Measurements from ENCODE around the gene NOTCH4. TPM values are rescaled to one million over a fixed set of nuclear protein-coding genes. Genes with fewer than 3 reads are reported as not detected.

Gene NOTCH4
- polyA plus RNA-seq, 1 donor = 8.1 TPM

DNA sequence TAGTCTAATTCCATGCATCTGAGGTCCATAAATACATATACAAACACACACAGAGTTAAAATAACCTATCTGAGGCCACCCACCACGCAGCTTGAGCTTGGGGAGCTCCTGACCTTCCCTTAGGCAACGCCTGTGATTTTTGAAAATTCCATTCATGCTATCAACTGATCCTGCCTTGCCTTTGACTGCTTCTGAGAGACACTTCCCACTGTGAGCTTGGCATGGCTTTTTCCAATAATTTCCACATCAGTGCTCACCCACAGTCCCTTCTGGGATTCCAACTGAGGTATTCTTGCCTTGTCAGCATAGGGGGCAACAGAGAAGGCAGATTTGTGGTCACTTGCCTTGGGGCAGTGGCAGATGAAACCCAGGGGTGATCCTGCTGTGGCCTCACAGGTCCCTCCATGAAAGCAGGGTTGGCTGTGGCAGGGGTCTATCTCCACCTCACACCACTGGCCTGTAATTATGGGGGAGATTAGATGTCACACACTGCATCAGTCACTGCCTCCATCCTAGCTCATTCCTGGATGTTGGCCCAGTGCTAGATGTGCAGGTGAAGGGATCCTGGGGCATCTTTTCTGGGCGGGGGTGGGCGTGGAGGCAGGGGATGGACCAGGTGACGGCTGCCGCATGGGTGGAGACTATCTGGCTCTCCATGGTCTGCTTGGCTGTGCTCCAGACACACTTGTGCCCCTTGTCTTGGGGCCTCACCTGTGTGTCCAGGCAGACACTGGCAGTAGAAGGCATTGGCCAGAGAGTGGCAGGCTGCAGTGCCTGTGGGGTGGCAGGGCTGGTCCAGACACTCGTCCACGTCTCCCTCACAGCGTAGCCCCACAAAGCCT, 20.2 kb downstream of the NOTCH4 start:
- Histone ChIP-seq H3K36me3 (ENCODE audit: control insufficient read depth, insufficient read depth, low read length) (no peaks in the 10 kb centered on the region), H3K27me3 (ENCODE audit: control insufficient read depth, insufficient read depth, low read length) (peaks cover 7% of the 10 kb centered on the region), H3K4me3 (ENCODE audit: low read length) (no peak overlapping the region), H3K9me3 (ENCODE audit: control insufficient read depth, low read depth, low read length) (no peaks in the 10 kb centered on the region), H3K4me1 (ENCODE audit: control insufficient read depth, insufficient read depth, low read length) (no peaks in the 10 kb centered on the region), H3K27ac (ENCODE audit: low read length) (no peak overlapping the region)
- DNase-seq = no peak
- WGBS (ENCODE audit: insufficient coverage, low lambda C conversion rate) = no CpG with 5 or more reads among the region's 9 CpGs

DNA sequence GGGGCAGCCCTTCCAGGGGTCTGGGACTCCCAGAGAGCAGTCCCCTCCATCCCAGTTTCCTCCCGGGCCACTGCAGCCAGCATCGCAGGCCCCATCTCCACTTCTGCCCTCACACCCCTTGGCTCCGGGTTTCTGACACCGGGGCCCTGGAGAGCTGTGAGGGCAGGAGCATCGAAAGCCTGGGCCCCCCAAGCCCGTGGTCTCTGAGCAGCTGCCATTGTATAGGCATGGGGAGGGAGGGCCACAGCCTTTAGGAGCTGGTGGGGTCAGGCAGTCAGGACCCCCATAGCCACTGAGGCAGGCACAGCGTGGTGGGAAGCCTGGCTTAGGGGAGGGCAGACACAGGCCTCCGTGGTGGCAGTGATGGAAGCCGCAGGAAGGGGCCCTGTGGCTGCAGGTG, 21.7 kb downstream of the NOTCH4 start:
- WGBS (ENCODE audit: insufficient coverage, low lambda C conversion rate) = no CpG with 5 or more reads among the region's 9 CpGs
- Histone ChIP-seq H3K36me3 (ENCODE audit: control insufficient read depth, insufficient read depth, low read length) (no peaks in the 10 kb centered on the region), H3K27me3 (ENCODE audit: control insufficient read depth, insufficient read depth, low read length) (peaks cover 7% of the 10 kb centered on the region), H3K27ac (ENCODE audit: low read length) (no peak overlapping the region), H3K4me1 (ENCODE audit: control insufficient read depth, insufficient read depth, low read length) (no peaks in the 10 kb centered on the region), H3K9me3 (ENCODE audit: control insufficient read depth, low read depth, low read length) (no peaks in the 10 kb centered on the region), H3K4me3 (ENCODE audit: low read length) (no peak overlapping the region)
- no peak for DNase-seq

DNA sequence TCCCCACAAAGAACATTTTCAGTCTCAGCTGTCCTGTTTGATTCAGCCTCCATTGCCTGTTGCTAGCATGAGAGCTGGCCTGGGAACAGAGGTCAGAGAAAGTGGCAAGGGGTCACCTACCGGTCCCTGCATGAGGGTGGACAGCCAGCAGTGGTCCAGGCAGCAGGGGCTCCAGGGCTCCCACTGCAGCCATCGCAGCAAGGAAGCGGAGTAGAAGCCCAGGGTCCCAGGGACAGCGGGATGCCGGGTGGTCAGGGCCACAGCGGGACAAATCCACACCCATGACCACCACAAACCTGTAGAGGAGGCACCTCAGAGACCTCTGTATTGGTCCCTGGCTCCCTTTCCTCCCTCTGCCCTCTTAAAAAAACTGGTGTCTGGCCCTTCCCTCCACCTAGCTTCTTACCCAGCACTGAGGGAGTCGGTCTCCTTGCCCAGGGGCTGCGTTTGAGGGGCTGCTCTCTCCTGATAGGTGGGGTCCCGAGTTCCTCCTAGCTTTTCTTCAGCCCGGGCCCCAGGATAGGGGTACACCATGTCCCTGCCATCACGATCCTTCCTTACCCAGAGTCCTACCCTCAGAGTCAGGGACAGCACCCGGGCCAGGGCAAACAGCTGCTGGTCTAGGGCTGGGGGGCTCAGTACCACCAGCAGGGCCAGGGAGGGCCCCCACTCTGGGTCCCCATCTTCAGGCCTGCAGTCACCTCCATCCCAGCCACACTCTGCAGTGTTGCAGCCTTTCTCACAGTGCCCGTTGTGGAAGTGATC, 23.0 kb downstream of the NOTCH4 start:
- Histone ChIP-seq H3K27ac (ENCODE audit: low read length) (no peak overlapping the region), H3K4me1 (ENCODE audit: control insufficient read depth, insufficient read depth, low read length) (peaks cover 5% of the 10 kb centered on the region), H3K4me3 (ENCODE audit: low read length) (no peak overlapping the region), H3K36me3 (ENCODE audit: control insufficient read depth, insufficient read depth, low read length) (no peaks in the 10 kb centered on the region), H3K27me3 (ENCODE audit: control insufficient read depth, insufficient read depth, low read length) (peaks cover 7% of the 10 kb centered on the region), H3K9me3 (ENCODE audit: control insufficient read depth, low read depth, low read length) (no peaks in the 10 kb centered on the region)
- no CpG with 5 or more reads among the region's 13 CpGs for WGBS (ENCODE audit: insufficient coverage, low lambda C conversion rate)
- no peak for DNase-seq

DNA sequence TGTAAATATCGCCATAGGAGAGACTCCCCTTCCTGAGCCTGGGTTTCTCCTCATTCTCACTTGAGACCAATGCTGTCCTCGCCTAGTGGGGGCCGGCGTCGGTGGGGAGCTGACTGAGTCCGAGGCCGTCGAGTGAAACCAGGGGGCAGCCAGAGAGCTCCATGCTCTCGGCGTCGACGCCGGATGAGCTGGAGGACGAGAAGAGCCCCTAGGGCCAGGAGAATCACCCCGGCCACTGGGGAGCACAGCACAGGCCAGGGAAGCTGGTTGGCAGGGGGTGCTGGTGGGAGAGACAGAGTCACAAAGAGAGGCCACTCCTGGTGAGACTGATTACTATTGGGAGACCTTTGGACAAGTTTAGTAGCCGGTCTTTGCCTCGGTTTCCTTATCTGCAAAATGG, 25.0 kb downstream of the NOTCH4 start:
- no CpG with 5 or more reads among the region's 17 CpGs for WGBS (ENCODE audit: insufficient coverage, low lambda C conversion rate)
- DNase-seq = no peak
- H3K4me1 ChIP-seq (ENCODE audit: control insufficient read depth, insufficient read depth, low read length) = peaks cover 12% of the 10 kb centered on the region
- no peak overlapping the region for H3K4me3 ChIP-seq (ENCODE audit: low read length)
- H3K27ac ChIP-seq (ENCODE audit: low read length) = no peak overlapping the region
- H3K36me3 ChIP-seq (ENCODE audit: control insufficient read depth, insufficient read depth, low read length) = no peaks in the 10 kb centered on the region
- H3K27me3 ChIP-seq (ENCODE audit: control insufficient read depth, insufficient read depth, low read length) = peaks cover 3% of the 10 kb centered on the region
- no peaks in the 10 kb centered on the region for H3K9me3 ChIP-seq (ENCODE audit: control insufficient read depth, low read depth, low read length)

DNA sequence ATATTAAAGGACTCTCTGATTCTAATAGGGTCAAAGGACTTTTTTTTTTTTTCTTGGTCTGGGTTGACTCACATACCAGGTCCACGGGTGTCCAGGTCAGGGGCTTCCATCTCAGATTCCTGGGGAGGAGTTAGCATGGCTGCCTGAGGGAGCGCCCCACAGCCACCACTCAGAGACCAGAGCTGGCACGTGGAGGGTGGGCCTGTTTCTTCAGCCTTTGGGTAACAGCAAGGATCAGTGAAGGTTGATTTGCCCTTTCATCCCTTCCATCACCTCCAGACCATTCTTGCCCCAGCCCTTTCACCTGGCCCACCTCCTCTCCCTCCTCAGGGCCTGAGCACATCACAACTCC, 25.5 kb downstream of the NOTCH4 start:
- no CpG with 5 or more reads among the region's 3 CpGs for WGBS (ENCODE audit: insufficient coverage, low lambda C conversion rate)
- no peaks in the 10 kb centered on the region for H3K27me3 ChIP-seq (ENCODE audit: control insufficient read depth, insufficient read depth, low read length)
- DNase-seq = no peak
- no peaks in the 10 kb centered on the region for H3K9me3 ChIP-seq (ENCODE audit: control insufficient read depth, low read depth, low read length)
- peaks cover 15% of the 10 kb centered on the region for H3K4me1 ChIP-seq (ENCODE audit: control insufficient read depth, insufficient read depth, low read length)
- H3K36me3 ChIP-seq (ENCODE audit: control insufficient read depth, insufficient read depth, low read length) = no peaks in the 10 kb centered on the region
- H3K27ac ChIP-seq (ENCODE audit: low read length) = no peak overlapping the region
- no peak overlapping the region for H3K4me3 ChIP-seq (ENCODE audit: low read length)

DNA sequence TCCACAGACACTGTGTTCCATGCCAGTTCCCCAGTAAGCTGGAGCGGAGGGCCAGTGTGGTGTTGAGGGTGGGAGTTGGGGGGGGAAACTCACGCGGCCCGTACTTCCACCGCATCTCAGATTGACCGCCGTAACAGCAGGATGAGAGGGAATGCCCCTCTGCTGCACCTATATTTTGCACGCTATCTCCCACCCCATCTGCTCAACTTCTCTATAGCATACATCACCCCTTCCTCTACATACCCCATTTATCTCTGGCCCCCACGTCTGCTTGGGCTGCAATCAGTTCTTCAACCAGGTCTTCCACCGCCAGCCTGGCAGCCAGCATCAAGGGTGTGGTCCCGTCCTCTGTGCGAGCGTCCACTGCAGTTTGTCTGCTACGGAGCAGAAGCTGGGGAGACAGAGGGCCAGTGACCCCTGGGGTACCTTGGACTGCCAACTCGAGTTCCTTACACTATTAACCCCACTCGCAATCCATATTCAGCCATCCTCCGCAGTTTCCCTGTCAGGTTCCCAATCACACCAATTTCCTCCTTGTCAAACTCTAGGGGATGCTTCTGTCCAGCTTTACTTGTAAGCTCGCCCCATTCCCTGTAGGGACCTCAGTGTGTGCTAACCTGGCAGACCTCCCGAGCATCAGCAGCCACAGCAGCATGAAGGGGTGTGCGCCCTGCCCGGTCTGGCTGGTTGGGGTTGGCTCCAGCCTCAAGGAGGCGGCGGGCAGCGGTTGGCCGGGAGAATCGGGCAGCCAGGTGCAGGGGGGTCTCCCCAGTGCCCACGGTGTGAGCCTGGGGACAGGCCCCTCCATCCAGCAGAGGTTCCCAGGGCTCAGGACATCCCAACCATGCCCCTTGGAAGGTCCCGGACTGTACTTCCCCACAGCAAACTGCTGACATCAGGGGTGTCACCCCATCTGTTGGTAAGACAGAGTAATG, 26.9 kb downstream of the NOTCH4 start:
- peak in 1 of 2 donors; percentile 61 for DNase-seq
- H3K9me3 ChIP-seq (ENCODE audit: control insufficient read depth, low read depth, low read length) = no peaks in the 10 kb centered on the region
- H3K36me3 ChIP-seq (ENCODE audit: control insufficient read depth, insufficient read depth, low read length) = no peaks in the 10 kb centered on the region
- no peaks in the 10 kb centered on the region for H3K27me3 ChIP-seq (ENCODE audit: control insufficient read depth, insufficient read depth, low read length)
- H3K27ac ChIP-seq (ENCODE audit: low read length) = peak overlapping the region; percentile 100
- peaks cover 25% of the 10 kb centered on the region for H3K4me1 ChIP-seq (ENCODE audit: control insufficient read depth, insufficient read depth, low read length)
- H3K4me3 ChIP-seq (ENCODE audit: low read length) = peak overlapping the region; percentile 99
- WGBS (ENCODE audit: insufficient coverage, low lambda C conversion rate) = no CpG with 5 or more reads among the region's 28 CpGs

DNA sequence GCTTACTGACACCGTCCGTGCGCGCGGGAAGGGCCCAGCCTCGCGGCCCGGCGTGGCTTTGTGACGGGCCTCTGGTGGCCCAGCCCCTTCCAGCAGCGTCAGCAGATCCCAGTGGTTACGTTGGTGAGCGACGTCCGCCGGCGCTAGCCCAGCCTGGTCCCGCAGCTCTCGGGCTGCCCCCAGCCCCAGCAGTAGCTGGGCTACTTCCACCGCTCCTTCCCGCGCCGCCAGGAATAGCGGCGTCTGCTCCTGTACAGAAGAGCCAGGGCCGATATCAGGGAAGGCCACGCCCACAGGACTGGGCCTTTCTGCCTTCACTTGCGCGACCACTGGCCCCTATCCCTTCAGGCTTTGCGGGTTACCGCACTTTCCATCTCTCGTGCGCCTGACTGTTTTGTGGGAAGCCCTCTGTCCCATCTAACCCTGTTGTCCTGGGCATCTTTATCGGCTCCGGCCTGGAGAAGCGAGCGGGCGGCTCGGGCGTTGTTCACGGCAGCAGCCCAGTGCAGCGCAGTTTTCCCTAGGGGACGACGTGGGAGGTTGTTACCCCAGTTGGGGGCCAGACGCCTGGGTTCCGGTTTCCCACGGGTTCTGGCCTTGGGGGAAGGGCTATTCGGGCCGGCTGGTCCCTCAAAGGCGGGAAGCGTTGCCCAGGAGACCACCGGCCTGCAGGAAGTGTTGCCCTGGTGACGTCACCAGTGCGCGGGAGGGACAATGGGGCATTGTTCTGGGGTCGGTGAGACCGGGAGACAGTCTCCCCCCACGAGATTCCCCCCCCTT, 27.8 kb downstream of the NOTCH4 start:
- no CpG with 5 or more reads among the region's 58 CpGs for WGBS (ENCODE audit: insufficient coverage, low lambda C conversion rate)

DNA sequence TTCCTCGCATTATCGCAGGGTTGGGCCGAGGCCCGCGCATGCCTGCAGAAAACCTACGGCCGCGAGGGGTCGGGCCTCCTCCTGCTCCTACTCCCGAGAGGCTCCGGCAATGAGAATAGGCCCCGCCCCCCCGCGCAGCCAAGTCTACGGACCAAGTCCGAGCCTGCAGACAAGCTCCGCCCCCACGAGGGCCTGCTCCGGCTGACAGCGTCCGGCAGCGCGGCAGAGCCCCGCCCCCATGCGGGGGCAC, 28.3 kb downstream of the NOTCH4 start:
- peaks cover 37% of the 10 kb centered on the region for H3K4me1 ChIP-seq (ENCODE audit: control insufficient read depth, insufficient read depth, low read length)
- peak; percentile 100 for DNase-seq
- peak overlapping the region; percentile 100 for H3K27ac ChIP-seq (ENCODE audit: low read length)
- H3K27me3 ChIP-seq (ENCODE audit: control insufficient read depth, insufficient read depth, low read length) = no peaks in the 10 kb centered on the region
- H3K36me3 ChIP-seq (ENCODE audit: control insufficient read depth, insufficient read depth, low read length) = no peaks in the 10 kb centered on the region
- WGBS (ENCODE audit: insufficient coverage, low lambda C conversion rate) = no CpG with 5 or more reads among the region's 25 CpGs
- no peaks in the 10 kb centered on the region for H3K9me3 ChIP-seq (ENCODE audit: control insufficient read depth, low read depth, low read length)
- peak overlapping the region; percentile 99 for H3K4me3 ChIP-seq (ENCODE audit: low read length)

More for the DNA sequence above, 27.8 kb downstream of the NOTCH4 start:
- Histone ChIP-seq H3K27me3 (ENCODE audit: control insufficient read depth, insufficient read depth, low read length) (no peaks in the 10 kb centered on the region), H3K4me1 (ENCODE audit: control insufficient read depth, insufficient read depth, low read length) (peaks cover 33% of the 10 kb centered on the region), H3K27ac (ENCODE audit: low read length) (peak overlapping the region; percentile 100), H3K9me3 (ENCODE audit: control insufficient read depth, low read depth, low read length) (no peaks in the 10 kb centered on the region), H3K36me3 (ENCODE audit: control insufficient read depth, insufficient read depth, low read length) (no peaks in the 10 kb centered on the region), H3K4me3 (ENCODE audit: low read length) (peak overlapping the region; percentile 99)
- peak; percentile 91 to 92 for DNase-seq

DNA sequence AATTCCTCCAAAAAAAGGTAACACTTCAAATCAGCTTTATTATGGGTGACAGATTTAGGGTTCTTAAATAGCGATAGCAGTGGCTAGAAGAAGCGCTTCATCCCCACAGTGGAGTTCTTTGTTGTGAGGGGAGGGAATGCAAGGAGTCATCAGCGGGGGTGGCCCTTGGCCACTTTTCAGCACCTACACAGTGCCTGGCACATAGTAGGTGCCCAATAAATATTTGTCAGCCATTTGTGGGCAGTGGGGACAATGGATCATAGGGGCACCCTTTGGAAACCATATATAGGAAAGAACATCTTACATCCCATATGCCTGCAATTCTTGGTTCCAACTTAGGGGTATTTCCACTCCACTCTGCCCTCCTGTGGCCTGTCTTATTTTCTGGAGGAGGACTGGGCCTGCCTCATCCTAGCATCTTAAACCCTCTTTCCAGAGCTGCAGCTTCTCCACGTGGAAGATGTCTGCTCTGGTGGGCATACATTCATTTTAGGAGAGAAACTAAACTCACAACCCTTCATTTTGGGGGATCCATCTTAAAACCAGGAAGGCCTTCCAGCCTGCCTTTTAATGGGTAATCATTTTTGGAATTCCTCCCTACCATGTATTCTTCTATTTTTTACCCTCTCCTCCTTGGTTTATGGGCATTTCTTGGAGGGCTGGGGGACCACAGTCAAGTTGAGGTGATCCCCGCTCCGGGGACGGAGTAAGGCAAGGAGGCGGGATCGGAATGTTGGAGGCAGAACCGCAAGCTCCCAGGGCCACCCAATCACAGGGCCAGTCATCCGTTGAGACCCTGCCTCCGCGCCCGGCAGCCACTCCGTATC, 28.8 kb downstream of the NOTCH4 start:
- WGBS (ENCODE audit: insufficient coverage, low lambda C conversion rate) = no CpG with 5 or more reads among the region's 15 CpGs
- peak overlapping the region; percentile 85 for H3K27ac ChIP-seq (ENCODE audit: low read length)
- H3K36me3 ChIP-seq (ENCODE audit: control insufficient read depth, insufficient read depth, low read length) = no peaks in the 10 kb centered on the region
- peak in 1 of 2 donors; percentile 67 for DNase-seq
- H3K4me1 ChIP-seq (ENCODE audit: control insufficient read depth, insufficient read depth, low read length) = peaks cover 39% of the 10 kb centered on the region
- H3K4me3 ChIP-seq (ENCODE audit: low read length) = peak overlapping the region; percentile 40
- no peaks in the 10 kb centered on the region for H3K9me3 ChIP-seq (ENCODE audit: control insufficient read depth, low read depth, low read length)
- H3K27me3 ChIP-seq (ENCODE audit: control insufficient read depth, insufficient read depth, low read length) = no peaks in the 10 kb centered on the region

Measured in large intestine (tissue), 3 donors.